ENCODE measurements around the gene ARF1. TPM values are rescaled to one million over a fixed set of nuclear protein-coding genes. Genes with fewer than 3 reads are reported as not detected.

ARF1 gene
- total RNA-seq, 1 donor from 2014 or later = 285 TPM

- intact Hi-C loops (cut with micrococcal nuclease) = no loop called here
- no peak for ATAC-seq
- DNase-seq = peak; percentile 15
Measured at GRCh38 chr1:228047183-228047466, 35.4 kb upstream of the ARF1 start.

GRCh38 chr1:228048120-228048519 lies 34.4 kb upstream of the ARF1 start:
- no peak for ATAC-seq

GRCh38 chr1:228048659-228049298 lies 33.7 kb upstream of the ARF1 start:
- peak; percentile 10 for DNase-seq
- intact Hi-C loops (cut with micrococcal nuclease) = no loop called here

More at GRCh38 chr1:228048120-228048519, 34.4 kb upstream of the ARF1 start:
- peak; percentile 10 for DNase-seq
- intact Hi-C loops (cut with micrococcal nuclease) = no loop called here

GRCh38 chr1:228050571-228051231 lies 31.8 kb upstream of the ARF1 start:
- intact Hi-C loops (cut with micrococcal nuclease) = no loop called here
- ATAC-seq (no peak), DNase-seq (peak; percentile 13)

More at GRCh38 chr1:228048659-228049298, 33.7 kb upstream of the ARF1 start:
- ATAC-seq = no peak

- no peak for DNase-seq
- intact Hi-C loops (cut with micrococcal nuclease) = no loop called here
- ATAC-seq = no peak
Measured at GRCh38 chr1:228058172-228058948, 24.1 kb upstream of the ARF1 start.

GRCh38 chr1:228058949-228059633 lies 23.4 kb upstream of the ARF1 start:
- intact Hi-C loops (cut with micrococcal nuclease) = no loop called here
- DNase-seq (peak; percentile 32), ATAC-seq (no peak)

- intact Hi-C loops (cut with micrococcal nuclease) = no loop called here
- ATAC-seq = peak; percentile 47
- DNase-seq = peak; percentile 41
Measured at GRCh38 chr1:228059634-228060457, 22.7 kb upstream of the ARF1 start.

- peak; percentile 24 for DNase-seq
- intact Hi-C loops (cut with micrococcal nuclease) = no loop called here
- no peak for ATAC-seq
Measured at GRCh38 chr1:228060458-228061190, 21.9 kb upstream of the ARF1 start.

GRCh38 chr1:228061411-228062084 lies 21.0 kb upstream of the ARF1 start:
- intact Hi-C loops (cut with micrococcal nuclease) = no loop called here
- DNase-seq = peak; percentile 13
- ATAC-seq = no peak

- intact Hi-C loops (cut with micrococcal nuclease) = no loop called here
- DNase-seq (no peak), ATAC-seq (no peak)
Measured at GRCh38 chr1:228062085-228062791, 20.3 kb upstream of the ARF1 start.

- intact Hi-C loops (cut with micrococcal nuclease) = no loop called here
- ATAC-seq (no peak), DNase-seq (no peak)
Measured at GRCh38 chr1:228062812-228063211, 19.7 kb upstream of the ARF1 start.

- intact Hi-C loops (cut with micrococcal nuclease) = no loop called here
- DNase-seq (no peak), ATAC-seq (no peak)
Measured at GRCh38 chr1:228063251-228064191, 19.0 kb upstream of the ARF1 start.

GRCh38 chr1:228064296-228064695 lies 18.2 kb upstream of the ARF1 start:
- DNase-seq = no peak
- intact Hi-C loops (cut with micrococcal nuclease) = no loop called here
- no peak for ATAC-seq

- DNase-seq = no peak
- no peak for ATAC-seq
- intact Hi-C loops (cut with micrococcal nuclease) = no loop called here
Measured at GRCh38 chr1:228064741-228065542, 17.6 kb upstream of the ARF1 start.

GRCh38 chr1:228065543-228066347 lies 16.8 kb upstream of the ARF1 start:
- no peak for ATAC-seq
- intact Hi-C loops (cut with micrococcal nuclease) = no loop called here
- DNase-seq = no peak
